HG03457 (cell line): ENCODE measurements around the gene GMDS.

Source experiments
- ATAC-seq: cut with Tn5 transposase; IDR thresholded peaks from one replicate; pipeline ENCODE4 v1.9.1; 2021; ENCODE audit warnings: moderate number of reproducible peaks; ENCODE audit not compliant: unreplicated experiment

GMDS gene

GRCh38 chr6:1872649-1873131, 372.7 kb downstream of the GMDS start:
- no peak for ATAC-seq

- no peak for ATAC-seq
These were observed 373.6 kb downstream of the GMDS start for GRCh38 chr6:1871724-1872315.

- no peak for ATAC-seq
These were observed 374.5 kb downstream of the GMDS start for GRCh38 chr6:1870932-1871331.

GRCh38 chr6:1870251-1870650, 375.2 kb downstream of the GMDS start:
- ATAC-seq: no peak

- no peak for ATAC-seq
These were observed 375.6 kb downstream of the GMDS start for GRCh38 chr6:1869769-1870168.

GRCh38 chr6:1869308-1869707, 376.1 kb downstream of the GMDS start:
- ATAC-seq: no peak

GRCh38 chr6:1868561-1869261, 376.7 kb downstream of the GMDS start:
- ATAC-seq: peak; percentile 72

- no peak for ATAC-seq
These were observed 378.2 kb downstream of the GMDS start for GRCh38 chr6:1867197-1867596.

- no peak for ATAC-seq
These were observed 379.8 kb downstream of the GMDS start for GRCh38 chr6:1865585-1865984.

GRCh38 chr6:1864496-1864895, 380.9 kb downstream of the GMDS start:
- ATAC-seq: no peak

GRCh38 chr6:1862411-1862810, 383.0 kb downstream of the GMDS start:
- no peak for ATAC-seq

- ATAC-seq: no peak
These were observed 384.6 kb downstream of the GMDS start for GRCh38 chr6:1860756-1861348.

- ATAC-seq: no peak
These were observed 386.5 kb downstream of the GMDS start for GRCh38 chr6:1858859-1859258.

GRCh38 chr6:1858196-1858595, 387.2 kb downstream of the GMDS start:
- no peak for ATAC-seq

- ATAC-seq: peak; percentile 84
These were observed 389.0 kb downstream of the GMDS start for GRCh38 chr6:1856381-1856780.

- ATAC-seq: no peak
These were observed 389.5 kb downstream of the GMDS start for GRCh38 chr6:1855890-1856289.

GRCh38 chr6:1854296-1854695, 391.1 kb downstream of the GMDS start:
- ATAC-seq: no peak

GRCh38 chr6:1853761-1854160, 391.6 kb downstream of the GMDS start:
- no peak for ATAC-seq

GRCh38 chr6:1851681-1852456, 393.5 kb downstream of the GMDS start:
- no peak for ATAC-seq

GRCh38 chr6:1850840-1851157, 394.6 kb downstream of the GMDS start:
- no peak for ATAC-seq

GRCh38 chr6:1850121-1850839, 395.1 kb downstream of the GMDS start:
- ATAC-seq: no peak
